Mucosa of descending colon (tissue), 3 donors: ENCODE results near the gene GPD2. TPM values are rescaled to one million over a fixed set of nuclear protein-coding genes. Genes with fewer than 3 reads are reported as not detected.

Experiments used
- ATAC-seq: fragments of 200-7000 bp; cut with Tn5 transposase; one replicate; pipeline ENCODE4 v1.9.1; 2020; ENCODE audit warnings: mild to moderate bottlenecking, moderate library complexity
- DNase-seq, 3 donors: peaks; one replicate each; pipeline ENCODE4 v3.0.0-alpha.2; 2020
- H3K36me3 ChIP-seq: fragments of 200-600 bp; one replicate; pipeline ENCODE4 v1.8.0; 2021; ENCODE audit warnings: low read depth, mild to moderate bottlenecking
- H3K4me1 ChIP-seq: fragments of 200-600 bp; one replicate; pipeline ENCODE4 v1.8.0; 2021; ENCODE audit warnings: low read depth, mild to moderate bottlenecking
- H3K4me3 ChIP-seq: fragments of 200-600 bp; one replicate; pipeline ENCODE4 v1.8.0; 2021; ENCODE audit warnings: mild to moderate bottlenecking
- H3K9me3 ChIP-seq: fragments of 200-600 bp; one replicate; pipeline ENCODE4 v1.8.0; 2021; ENCODE audit warnings: mild to moderate bottlenecking
- CTCF ChIP-seq: fragments of 200-600 bp; IDR thresholded peaks from one replicate; pipeline ENCODE4 v1.8.0; 2022; ENCODE audit warnings: antibody characterized with exemption, mild to moderate bottlenecking
- intact Hi-C, 2 donors: fragments of 100-400 bp; cut with DNase I in 1 of 2; cut with micrococcal nuclease in 1 of 2; formaldehyde crosslinking; loops; one replicate each; pipeline versions ENCODE4 v1.11.0 to v1.11.1; 2022; cut with DNase I, micrococcal nuclease
- total RNA-seq, 3 donors: library from RNA; stranded (reverse); fragmentation: NEBNext Ultra II Directional in 2 of 3; extraction: Animal tissue kit (Norgen Biotek cat#: 25700) in 2 of 3; gene quantifications; one replicate each; pipeline versions ENCODE4 v1.2.1 to v1.2.4, GENCODE V29; 2021 to 2023
- donor health status: DM: no; HTN: no; CAD: no; lungs with moderate emphysema.
- donor health status: DM: no; HTN: no; CAD: no.
- donor health status: DM: no; HTN: yes; CAD: no.

Gene GPD2
- total RNA-seq, 3 donors from 2014 or later: 42.9 to 83.5 (median 77.9) TPM

DNA sequence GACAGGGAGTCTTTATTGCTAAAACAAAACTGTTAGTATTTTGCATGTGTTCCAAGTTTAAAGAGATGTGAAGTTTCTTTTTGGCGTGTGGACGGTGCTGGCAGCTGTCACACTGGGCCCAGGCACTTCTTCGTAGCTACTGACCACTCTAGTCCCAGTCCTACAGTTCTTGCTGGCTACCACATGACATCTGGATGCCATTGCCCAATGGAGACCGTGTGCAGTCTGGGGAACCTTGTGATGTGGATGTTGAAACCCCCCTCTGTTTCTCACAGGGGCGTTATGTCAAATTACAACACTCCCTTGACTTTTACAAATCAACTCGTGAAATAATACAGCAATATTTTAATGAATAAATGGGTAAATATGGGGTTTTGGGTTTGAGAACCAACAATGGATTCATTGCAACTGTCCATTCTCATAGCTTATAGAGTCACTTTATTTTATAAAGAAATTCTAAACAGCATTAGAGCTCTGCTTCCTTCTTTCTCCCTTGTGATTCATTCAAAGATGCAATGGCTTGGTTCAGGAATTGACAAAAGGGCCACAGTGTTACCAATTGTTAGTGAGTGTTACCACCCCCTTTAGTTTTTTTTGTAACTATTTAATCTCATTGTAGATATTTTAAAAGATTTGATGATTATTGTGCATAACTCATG lies 1.2 kb downstream of the GPD2 start:
- no peak for TF ChIP-seq CTCF
- DNase-seq: peak in 2 of 3 donors; percentile 35 to 53
- Histone ChIP-seq H3K4me1 (peaks cover 7% of the 10 kb centered on the region), H3K9me3 (no peaks in the 10 kb centered on the region), H3K36me3 (no peaks in the 10 kb centered on the region), H3K4me3 (peak overlapping the region; percentile 48)
- intact Hi-C loops: no loop called here
- no peak for ATAC-seq

GRCh38 chr2:156437931-156438410 lies 1.8 kb downstream of the GPD2 start:
- no peak overlapping the region for H3K4me3 ChIP-seq
- no peaks in the 10 kb centered on the region for H3K36me3 ChIP-seq
- DNase-seq (no peak), ATAC-seq (peak; percentile 2)
- H3K9me3 ChIP-seq: no peaks in the 10 kb centered on the region
- no peak for TF ChIP-seq CTCF
- peaks cover 7% of the 10 kb centered on the region for H3K4me1 ChIP-seq
- intact Hi-C loops: no loop called here

DNA sequence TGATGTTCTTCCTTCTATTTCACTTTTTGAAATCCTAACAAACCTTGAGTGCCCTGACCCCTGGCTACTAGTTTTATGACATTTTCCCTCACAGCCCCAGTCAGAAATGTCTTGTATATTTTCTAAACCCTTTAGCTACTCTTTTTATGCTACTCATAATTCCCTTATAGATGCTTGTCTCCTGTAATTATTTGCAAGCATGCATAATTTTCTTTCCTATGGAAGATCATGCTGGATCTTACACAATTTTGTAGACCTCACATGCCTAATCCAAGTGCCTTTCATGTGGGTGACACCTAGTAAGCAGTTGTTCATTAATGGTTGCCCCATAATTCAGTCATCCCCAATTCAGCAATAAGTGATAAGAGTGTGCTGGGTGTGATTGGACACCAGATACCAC lies 6.9 kb downstream of the GPD2 start:
- Histone ChIP-seq H3K4me3 (no peak overlapping the region), H3K4me1 (peaks cover 1% of the 10 kb centered on the region), H3K36me3 (no peaks in the 10 kb centered on the region), H3K9me3 (no peaks in the 10 kb centered on the region)
- TF ChIP-seq CTCF: no peak
- ATAC-seq (no peak), DNase-seq (no peak)
- intact Hi-C loops: no loop called here

DNA sequence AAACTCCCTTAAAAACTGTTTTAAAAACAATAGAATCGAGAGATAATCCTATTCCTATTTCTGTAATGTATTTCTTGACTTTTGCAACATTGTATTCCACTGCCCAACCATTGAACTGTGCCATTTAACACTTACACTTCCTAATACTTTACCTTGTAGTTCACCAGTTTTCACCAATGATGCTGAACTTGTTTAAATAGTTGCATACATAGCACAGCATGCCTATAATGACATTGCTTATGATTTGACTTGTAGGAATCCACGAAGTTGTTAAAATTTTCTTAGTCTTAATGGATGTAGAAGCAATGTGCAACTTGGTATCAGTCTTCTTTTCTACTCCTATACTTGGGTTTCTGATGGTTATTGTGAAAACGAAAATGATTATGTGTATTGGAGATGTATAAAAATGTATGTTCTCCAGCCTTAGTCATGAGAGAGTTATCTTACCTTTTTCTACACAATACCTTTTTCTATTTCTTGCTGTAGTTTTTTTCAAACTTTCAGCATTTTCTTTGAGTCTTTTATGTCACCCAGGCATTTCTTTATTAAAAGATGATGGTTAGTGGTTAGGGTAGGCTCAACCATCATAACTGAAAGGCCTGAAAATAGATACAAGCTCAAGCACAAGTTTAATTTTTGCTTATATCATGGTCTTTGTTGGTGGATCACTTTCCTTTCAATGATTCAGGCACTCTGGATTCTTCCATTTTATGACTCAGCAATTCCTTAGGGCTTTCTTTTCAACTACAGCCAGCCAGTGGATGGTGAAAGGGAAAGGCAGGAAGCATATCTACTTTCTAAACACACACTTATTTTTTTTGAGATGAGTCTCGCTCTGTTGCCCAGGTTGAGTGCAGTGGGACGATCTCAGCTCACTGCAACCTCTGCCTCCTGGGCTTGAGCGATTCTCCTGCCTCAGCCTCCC lies 9.4 kb downstream of the GPD2 start:
- Histone ChIP-seq H3K9me3 (no peaks in the 10 kb centered on the region), H3K4me3 (no peak overlapping the region), H3K4me1 (no peaks in the 10 kb centered on the region), H3K36me3 (no peaks in the 10 kb centered on the region)
- TF ChIP-seq CTCF: no peak
- DNase-seq (no peak), ATAC-seq (no peak)
- intact Hi-C loops: no loop called here

- TF ChIP-seq CTCF: no peak
- DNase-seq (no peak), ATAC-seq (no peak)
- H3K9me3 ChIP-seq: no peaks in the 10 kb centered on the region
- H3K4me3 ChIP-seq: no peak overlapping the region
- intact Hi-C loops: no loop called here
- H3K36me3 ChIP-seq: no peaks in the 10 kb centered on the region
- no peaks in the 10 kb centered on the region for H3K4me1 ChIP-seq
Observed at GRCh38 chr2:156447761-156448160, 11.6 kb downstream of the GPD2 start.
